ENCODE results near the gene GMDS.

- TF ChIP-seq CTCF (conservative IDR thresholded peaks at IDR 0.05 in 1 of 2, IDR thresholded peaks at IDR 0.05 in 1 of 2; ENCODE audit: low read depth in 1 of 2, low read length in 2 of 2): no peak
- no peak for TF ChIP-seq EZH2 (IDR thresholded peaks at IDR 0.05; ENCODE audit: low read length, missing control alignments)
Measured at GRCh38 chr6:2242311-2242710, 3.1 kb downstream of the GMDS start.

All from fibroblast of lung (primary cell).